ENCODE measurements around the gene ATXN7.

DNA sequence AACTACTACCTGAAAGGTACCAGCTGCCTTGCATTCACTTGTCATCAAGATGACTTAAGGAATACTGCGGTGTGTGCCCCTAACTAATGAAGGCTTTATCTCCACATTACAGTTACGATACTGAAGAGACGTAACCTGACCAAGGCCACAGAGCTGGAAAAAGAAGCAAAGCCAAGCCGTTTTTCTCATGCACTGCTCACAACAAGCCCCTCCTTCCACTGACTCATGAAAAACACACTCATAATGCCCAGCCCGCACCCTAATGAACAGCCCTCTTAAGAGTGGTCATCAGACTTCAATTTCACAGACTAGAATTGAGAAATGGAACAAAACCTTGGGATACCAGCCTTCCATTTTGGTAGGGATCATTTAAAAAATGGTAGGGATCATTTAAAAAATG, 148.0 kb downstream of the ATXN7 start:
- TF ChIP-seq, protein P1, sequence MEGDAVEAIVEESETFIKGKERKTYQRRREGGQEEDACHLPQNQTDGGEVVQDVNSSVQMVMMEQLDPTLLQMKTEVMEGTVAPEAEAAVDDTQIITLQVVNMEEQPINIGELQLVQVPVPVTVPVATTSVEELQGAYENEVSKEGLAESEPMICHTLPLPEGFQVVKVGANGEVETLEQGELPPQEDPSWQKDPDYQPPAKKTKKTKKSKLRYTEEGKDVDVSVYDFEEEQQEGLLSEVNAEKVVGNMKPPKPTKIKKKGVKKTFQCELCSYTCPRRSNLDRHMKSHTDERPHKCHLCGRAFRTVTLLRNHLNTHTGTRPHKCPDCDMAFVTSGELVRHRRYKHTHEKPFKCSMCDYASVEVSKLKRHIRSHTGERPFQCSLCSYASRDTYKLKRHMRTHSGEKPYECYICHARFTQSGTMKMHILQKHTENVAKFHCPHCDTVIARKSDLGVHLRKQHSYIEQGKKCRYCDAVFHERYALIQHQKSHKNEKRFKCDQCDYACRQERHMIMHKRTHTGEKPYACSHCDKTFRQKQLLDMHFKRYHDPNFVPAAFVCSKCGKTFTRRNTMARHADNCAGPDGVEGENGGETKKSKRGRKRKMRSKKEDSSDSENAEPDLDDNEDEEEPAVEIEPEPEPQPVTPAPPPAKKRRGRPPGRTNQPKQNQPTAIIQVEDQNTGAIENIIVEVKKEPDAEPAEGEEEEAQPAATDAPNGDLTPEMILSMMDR (IDR thresholded peaks at IDR 0.05) = no peak
- TF ChIP-seq ZFX (IDR thresholded peaks at IDR 0.05; ENCODE audit: borderline replicate concordance) = no peak

Measured in 22Rv1 (cell line).